ENCODE results near the gene REPIN1. TPM values are rescaled to one million over a fixed set of nuclear protein-coding genes. Genes with fewer than 3 reads are reported as not detected.

The REPIN1 gene
- total and polyA plus RNA-seq, 2 donors from 2014 or later: 53.7 to 95.8 TPM

DNA sequence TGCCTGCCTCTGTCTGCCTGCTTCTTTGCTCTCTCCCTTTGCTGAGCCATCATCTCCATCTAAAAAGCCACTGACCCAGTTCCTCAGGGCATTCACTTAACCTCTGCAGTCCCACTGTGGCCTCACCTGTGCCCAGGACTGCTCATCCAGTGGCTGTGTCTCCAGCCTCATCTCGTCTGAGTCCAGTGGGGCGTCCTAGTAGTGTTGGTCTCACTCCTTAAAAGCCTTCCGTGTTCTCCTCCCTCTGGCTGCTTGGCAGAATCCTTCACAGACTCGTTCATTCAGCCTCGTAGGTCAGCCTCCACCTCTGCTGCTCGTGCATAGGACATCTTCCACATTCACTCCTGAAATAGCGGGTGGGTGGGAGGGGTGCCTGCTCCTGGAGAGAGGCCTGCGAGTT, 34.5 kb upstream of the REPIN1 start:
- intact Hi-C loops (cut with DNase I): no loop called here
- Histone ChIP-seq H3K9ac (ENCODE audit: low read length in 3 of 3) (no peak overlapping the region), H3K9me3 (ENCODE audit: control insufficient read depth in 2 of 3, insufficient read depth in 1 of 3, low read length in 3 of 3) (no peaks in the 10 kb centered on the region), H3K27ac (ENCODE audit: low read depth in 2 of 2, low read length in 2 of 2) (no peak overlapping the region), H3K4me1 (ENCODE audit: control insufficient read depth in 2 of 3, insufficient read depth in 2 of 3, low read depth in 1 of 3, low read length in 3 of 3) (peaks cover 0 to 14% (median 4%) of the 10 kb centered on the region in 3 donors), H3K27me3 (ENCODE audit: control insufficient read depth, insufficient read depth, low read length) (no peaks in the 10 kb centered on the region), H3K4me3 (ENCODE audit: low read length in 3 of 3) (no peak overlapping the region), H3K36me3 (ENCODE audit: control insufficient read depth in 2 of 3, insufficient read depth in 3 of 3, low read length in 3 of 3) (peaks cover 0 to 2% (median 0%) of the 10 kb centered on the region in 3 donors)
- TF ChIP-seq, protein P1, sequence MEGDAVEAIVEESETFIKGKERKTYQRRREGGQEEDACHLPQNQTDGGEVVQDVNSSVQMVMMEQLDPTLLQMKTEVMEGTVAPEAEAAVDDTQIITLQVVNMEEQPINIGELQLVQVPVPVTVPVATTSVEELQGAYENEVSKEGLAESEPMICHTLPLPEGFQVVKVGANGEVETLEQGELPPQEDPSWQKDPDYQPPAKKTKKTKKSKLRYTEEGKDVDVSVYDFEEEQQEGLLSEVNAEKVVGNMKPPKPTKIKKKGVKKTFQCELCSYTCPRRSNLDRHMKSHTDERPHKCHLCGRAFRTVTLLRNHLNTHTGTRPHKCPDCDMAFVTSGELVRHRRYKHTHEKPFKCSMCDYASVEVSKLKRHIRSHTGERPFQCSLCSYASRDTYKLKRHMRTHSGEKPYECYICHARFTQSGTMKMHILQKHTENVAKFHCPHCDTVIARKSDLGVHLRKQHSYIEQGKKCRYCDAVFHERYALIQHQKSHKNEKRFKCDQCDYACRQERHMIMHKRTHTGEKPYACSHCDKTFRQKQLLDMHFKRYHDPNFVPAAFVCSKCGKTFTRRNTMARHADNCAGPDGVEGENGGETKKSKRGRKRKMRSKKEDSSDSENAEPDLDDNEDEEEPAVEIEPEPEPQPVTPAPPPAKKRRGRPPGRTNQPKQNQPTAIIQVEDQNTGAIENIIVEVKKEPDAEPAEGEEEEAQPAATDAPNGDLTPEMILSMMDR (IDR thresholded peaks at IDR 0.05; ENCODE audit: borderline replicate concordance, extremely low read depth, insufficient read depth): no peak
- no peak for FAIRE-seq
- DNase-seq: peak in 1 of 5 donors; percentile 24

DNA sequence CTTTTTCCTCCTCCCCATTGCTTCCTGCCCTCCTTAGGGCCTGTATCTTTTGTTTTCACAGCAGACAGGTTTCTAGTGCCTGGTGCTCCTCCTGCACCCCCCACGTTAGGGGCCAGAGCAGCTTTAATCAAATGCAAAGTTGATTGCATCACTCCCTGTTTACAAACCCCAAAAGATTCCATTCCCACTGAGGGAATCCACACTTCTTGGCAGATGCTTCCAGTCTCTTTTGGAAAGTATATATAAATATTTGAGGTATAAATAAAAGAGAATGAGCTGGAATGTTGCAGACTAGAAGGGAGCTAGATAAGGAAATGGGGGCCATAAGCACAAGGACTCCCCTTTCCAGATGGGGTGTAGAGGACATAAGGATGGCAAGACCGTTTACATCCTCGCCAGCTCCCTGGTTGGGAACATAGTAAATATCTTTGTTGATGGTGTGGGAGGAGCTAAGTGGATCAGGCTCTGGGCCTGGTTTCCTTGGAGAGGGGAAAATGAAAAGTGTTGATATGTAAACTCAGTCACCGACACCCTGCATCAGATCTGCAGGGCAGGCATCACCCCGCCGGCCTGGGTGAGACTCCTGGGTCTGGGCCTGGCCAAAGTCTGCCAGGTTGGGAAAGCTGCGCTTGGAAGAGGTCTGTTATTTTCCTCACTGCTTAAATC, 33.4 kb upstream of the REPIN1 start:
- TF ChIP-seq, protein P1 (IDR thresholded peaks at IDR 0.05; ENCODE audit: borderline replicate concordance, extremely low read depth, insufficient read depth): no peak
- no peaks in the 10 kb centered on the region for H3K9me3 ChIP-seq (ENCODE audit: control insufficient read depth in 2 of 3, insufficient read depth in 1 of 3, low read length in 3 of 3)
- H3K9ac ChIP-seq (ENCODE audit: low read length in 3 of 3): no peak overlapping the region
- intact Hi-C loops (cut with DNase I): no loop called here
- FAIRE-seq: no peak
- peak in 1 of 5 donors; percentile 33 for DNase-seq
- peaks cover 0 to 26% (median 4%) of the 10 kb centered on the region in 3 donors for H3K4me1 ChIP-seq (ENCODE audit: control insufficient read depth in 2 of 3, insufficient read depth in 2 of 3, low read depth in 1 of 3, low read length in 3 of 3)
- no peak overlapping the region for H3K4me3 ChIP-seq (ENCODE audit: low read length in 3 of 3)
- H3K36me3 ChIP-seq (ENCODE audit: control insufficient read depth in 2 of 3, insufficient read depth in 3 of 3, low read length in 3 of 3): peaks cover 0 to 2% (median 0%) of the 10 kb centered on the region in 3 donors
- H3K27ac ChIP-seq (ENCODE audit: low read depth in 2 of 2, low read length in 2 of 2): no peak overlapping the region
- H3K27me3 ChIP-seq (ENCODE audit: control insufficient read depth, insufficient read depth, low read length): no peaks in the 10 kb centered on the region

DNA sequence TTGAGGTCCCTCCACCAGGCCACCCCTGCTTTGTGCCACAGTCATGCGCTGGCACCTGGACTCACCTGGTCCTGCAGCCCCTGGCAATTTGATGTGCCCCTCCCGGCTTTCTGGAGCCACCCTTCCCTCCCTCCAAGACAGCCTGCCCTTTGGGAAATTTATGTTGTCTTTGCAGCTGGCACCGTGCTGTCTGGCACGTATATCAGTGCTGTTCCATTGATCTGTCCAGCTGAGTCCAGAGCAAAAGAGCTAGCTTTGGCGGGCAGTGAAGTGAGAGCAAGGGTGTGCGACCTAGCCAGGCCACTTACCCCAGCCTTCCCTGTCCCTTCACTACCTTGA, 32.9 kb upstream of the REPIN1 start:
- Histone ChIP-seq H3K9me3 (ENCODE audit: control insufficient read depth in 2 of 3, insufficient read depth in 1 of 3, low read length in 3 of 3) (no peaks in the 10 kb centered on the region), H3K27me3 (ENCODE audit: control insufficient read depth, insufficient read depth, low read length) (no peaks in the 10 kb centered on the region), H3K9ac (ENCODE audit: low read length in 3 of 3) (no peak overlapping the region), H3K27ac (ENCODE audit: low read depth in 2 of 2, low read length in 2 of 2) (no peak overlapping the region), H3K4me3 (ENCODE audit: low read length in 3 of 3) (no peak overlapping the region), H3K4me1 (ENCODE audit: control insufficient read depth in 2 of 3, insufficient read depth in 2 of 3, low read depth in 1 of 3, low read length in 3 of 3) (peaks cover 0 to 28% (median 4%) of the 10 kb centered on the region in 3 donors), H3K36me3 (ENCODE audit: control insufficient read depth in 2 of 3, insufficient read depth in 3 of 3, low read length in 3 of 3) (peaks cover 0 to 2% (median 0%) of the 10 kb centered on the region in 3 donors)
- FAIRE-seq (no peak), DNase-seq (no peak)
- TF ChIP-seq, protein P1 (IDR thresholded peaks at IDR 0.05; ENCODE audit: borderline replicate concordance, extremely low read depth, insufficient read depth): no peak
- intact Hi-C loops (cut with DNase I): no loop called here
